ENCODE data around the gene TSPAN1. TPM values are rescaled to one million over a fixed set of nuclear protein-coding genes. Genes with fewer than 3 reads are reported as not detected.
A peak's percentile ranks its signal among the peaks of the same experiment; 100 is the strongest.

The TSPAN1 gene
- total RNA-seq, 4 donors from 2014 or later = 228 to 1,657 (median 1,038) TPM

DNA sequence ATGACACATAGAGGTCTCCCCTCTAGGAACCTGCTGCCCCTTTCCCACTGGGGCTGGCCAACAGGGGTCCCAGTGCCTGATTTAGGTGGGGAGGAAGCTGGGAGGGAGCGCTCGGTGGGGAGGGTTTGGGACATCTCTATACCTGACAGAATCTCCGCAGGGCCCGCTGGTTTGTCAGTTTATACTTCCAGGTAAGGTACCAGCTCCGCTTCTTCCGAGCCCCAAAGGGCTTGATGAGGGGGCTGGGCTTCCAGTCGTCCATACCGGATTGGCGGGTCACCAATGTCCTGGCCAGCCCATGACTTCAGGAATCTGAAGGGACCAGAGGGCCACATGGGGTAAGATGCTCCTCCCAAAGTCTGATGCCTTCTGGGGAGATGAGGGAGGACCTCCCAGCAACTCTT, 22.7 kb downstream of the TSPAN1 start:
- peak overlapping the region; percentile 45 to 92 (median 70) for H3K4me3 ChIP-seq
- intact Hi-C loops (cut with DNase I; ENCODE audit: low total_unique reads) (no loop called here), in situ Hi-C loops (cut with MboI; ENCODE audit: low pct_ligation_motif_present in 1 of 4, low pct_unique_long_range_greater_than_20kb in 1 of 4, low sequenced_read_pairs in 3 of 4) (no loop called here)
- H3K9me3 ChIP-seq = no peaks in the 10 kb centered on the region
- DNase-seq = no peak
- peak overlapping the region; percentile 82 to 89 (median 83) for H3K27ac ChIP-seq
- TF ChIP-seq POLR2AphosphoS5 (IDR thresholded peaks at IDR 0.05) (no peak), EP300 (IDR thresholded peaks at IDR 0.05; ENCODE audit: low read depth) (no peak)
- TF ChIP-seq, protein P1, sequence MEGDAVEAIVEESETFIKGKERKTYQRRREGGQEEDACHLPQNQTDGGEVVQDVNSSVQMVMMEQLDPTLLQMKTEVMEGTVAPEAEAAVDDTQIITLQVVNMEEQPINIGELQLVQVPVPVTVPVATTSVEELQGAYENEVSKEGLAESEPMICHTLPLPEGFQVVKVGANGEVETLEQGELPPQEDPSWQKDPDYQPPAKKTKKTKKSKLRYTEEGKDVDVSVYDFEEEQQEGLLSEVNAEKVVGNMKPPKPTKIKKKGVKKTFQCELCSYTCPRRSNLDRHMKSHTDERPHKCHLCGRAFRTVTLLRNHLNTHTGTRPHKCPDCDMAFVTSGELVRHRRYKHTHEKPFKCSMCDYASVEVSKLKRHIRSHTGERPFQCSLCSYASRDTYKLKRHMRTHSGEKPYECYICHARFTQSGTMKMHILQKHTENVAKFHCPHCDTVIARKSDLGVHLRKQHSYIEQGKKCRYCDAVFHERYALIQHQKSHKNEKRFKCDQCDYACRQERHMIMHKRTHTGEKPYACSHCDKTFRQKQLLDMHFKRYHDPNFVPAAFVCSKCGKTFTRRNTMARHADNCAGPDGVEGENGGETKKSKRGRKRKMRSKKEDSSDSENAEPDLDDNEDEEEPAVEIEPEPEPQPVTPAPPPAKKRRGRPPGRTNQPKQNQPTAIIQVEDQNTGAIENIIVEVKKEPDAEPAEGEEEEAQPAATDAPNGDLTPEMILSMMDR (IDR thresholded peaks at IDR 0.05) = no peak
- no peaks in the 10 kb centered on the region for H3K27me3 ChIP-seq
- H3K36me3 ChIP-seq = no peaks in the 10 kb centered on the region
- peaks cover 8 to 23% (median 16%) of the 10 kb centered on the region in 4 donors for H3K4me1 ChIP-seq
- 74% methylated on average over 7 of the region's 9 CpGs; no CpG with 5 or more reads in 1 of the 2 donors for WGBS, 2 donors (ENCODE audit: low coverage in 1 of 2)

DNA sequence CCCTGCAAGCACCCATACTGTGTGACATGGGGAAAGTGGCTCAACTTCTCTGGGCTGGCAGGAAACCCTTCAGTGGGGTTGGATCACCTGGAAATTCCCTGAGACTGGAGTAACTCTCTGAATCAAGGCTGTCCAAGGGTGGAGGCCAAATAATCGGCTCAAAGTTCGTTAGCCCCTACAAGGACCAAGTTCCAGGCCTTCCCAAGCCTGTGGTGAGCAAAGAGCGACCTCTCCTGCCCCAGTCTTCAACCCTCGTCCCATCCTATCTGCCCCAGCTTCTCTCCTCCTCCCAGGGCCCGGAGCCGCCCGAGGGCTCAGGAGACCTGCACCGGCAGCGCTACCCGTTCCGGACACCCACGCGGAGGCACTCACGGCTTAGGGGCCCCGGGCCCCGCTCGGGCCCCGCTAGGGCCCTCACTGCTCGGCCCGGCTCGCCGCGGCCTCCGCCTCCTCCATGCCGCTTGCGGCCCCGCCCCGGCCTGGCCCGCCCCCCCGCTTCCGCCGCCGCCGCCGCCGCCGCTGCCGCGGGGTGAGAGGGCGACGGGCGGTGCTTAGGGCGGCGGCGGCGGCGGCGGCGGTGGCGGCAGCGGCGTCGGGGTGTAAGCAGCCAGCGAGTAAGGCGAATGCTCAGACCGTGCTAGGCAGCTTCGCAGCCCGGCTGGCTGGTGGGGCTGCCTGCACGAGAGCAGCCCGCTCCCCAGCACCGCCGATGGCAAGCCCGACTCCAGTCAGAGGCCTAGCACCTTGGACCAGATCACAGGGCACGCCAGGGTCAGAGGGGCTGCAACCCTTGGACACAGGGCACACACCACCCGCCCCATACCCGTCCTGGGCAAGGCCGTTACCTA, 23.3 kb downstream of the TSPAN1 start, which contains the start of gene POMGNT1:
POMGNT1 (minus strand) TSS at position 471 of the 848 bp plus-strand sequence. CDS start 613 bp downstream, outside the sequence.
- peak within 1 kb of the TSS; percentile 45 to 92 (median 70) for H3K4me3 ChIP-seq
- no peaks in the 10 kb centered on the region for H3K36me3 ChIP-seq
- TF ChIP-seq POLR2AphosphoS5 (IDR thresholded peaks at IDR 0.05) (peak; percentile 33 to 71 (median 46)), POLR2A (IDR thresholded peaks at IDR 0.05) (peak; percentile 67)
- TF ChIP-seq, protein P1 (IDR thresholded peaks at IDR 0.05) = no peak
- H3K27me3 ChIP-seq = no peaks in the 10 kb centered on the region
- intact Hi-C loops (cut with DNase I; ENCODE audit: low total_unique reads) = no loop called here
- peaks cover 8 to 28% (median 16%) of the 10 kb centered on the region in 4 donors for H3K4me1 ChIP-seq
- peak within 1 kb of the TSS; percentile 82 to 89 (median 86) for H3K27ac ChIP-seq
- no peaks in the 10 kb centered on the region for H3K9me3 ChIP-seq
- WGBS, 2 donors (ENCODE audit: low coverage in 1 of 2) = 1% methylated on average over 16 of the region's 67 CpGs; no CpG with 5 or more reads in 1 of the 2 donors
- in situ Hi-C loops (cut with MboI; ENCODE audit: low pct_ligation_motif_present in 1 of 4, low pct_unique_long_range_greater_than_20kb in 1 of 4, low sequenced_read_pairs in 3 of 4) = no loop called here
- DNase-seq = peak; percentile 78

DNA sequence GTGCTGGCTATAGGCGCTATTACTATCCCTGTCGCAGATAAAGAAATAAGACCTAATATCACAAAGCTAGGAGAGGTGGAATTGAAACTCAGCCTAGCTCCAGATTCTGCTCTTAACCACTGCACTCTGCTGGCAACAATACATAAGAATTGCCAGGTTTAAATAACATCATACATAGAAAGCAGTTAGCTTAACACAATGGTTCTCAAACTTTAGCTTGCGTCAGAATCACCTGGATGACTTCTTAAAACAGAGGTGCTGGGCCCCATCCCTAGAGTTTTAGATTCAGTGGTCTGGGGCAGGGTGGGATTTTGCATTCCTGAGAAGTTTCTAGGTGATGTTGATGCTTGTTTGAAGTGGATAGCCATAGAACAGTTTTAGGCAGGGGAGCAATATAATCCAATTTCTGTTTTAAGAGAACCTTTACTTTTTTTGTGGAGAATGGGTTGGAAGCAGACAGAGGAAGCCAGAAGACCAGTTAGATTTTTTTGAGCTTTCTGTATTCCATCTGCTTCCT, 24.4 kb downstream of the TSPAN1 start:
- Histone ChIP-seq H3K36me3 (no peaks in the 10 kb centered on the region), H3K9me3 (no peaks in the 10 kb centered on the region), H3K4me3 (peak overlapping the region in 1 of 4 donors; percentile 80), H3K4me1 (peaks cover 8 to 32% (median 18%) of the 10 kb centered on the region in 4 donors), H3K27me3 (no peaks in the 10 kb centered on the region), H3K27ac (peak overlapping the region in 3 of 4 donors; percentile 82 to 89 (median 88))
- intact Hi-C loops (cut with DNase I; ENCODE audit: low total_unique reads) (no loop called here), in situ Hi-C loops (cut with MboI; ENCODE audit: low pct_ligation_motif_present in 1 of 4, low pct_unique_long_range_greater_than_20kb in 1 of 4, low sequenced_read_pairs in 3 of 4) (no loop called here)
- DNase-seq = no peak
- WGBS, 2 donors (ENCODE audit: low coverage in 1 of 2) = 88 to 96% methylated on average over 3 of the region's 3 CpGs
- no peak for TF ChIP-seq EP300 (IDR thresholded peaks at IDR 0.05; ENCODE audit: low read depth)
- TF ChIP-seq POLR2A (IDR thresholded peaks at IDR 0.05) = no peak
- TF ChIP-seq, protein P1 (IDR thresholded peaks at IDR 0.05) = no peak

DNA sequence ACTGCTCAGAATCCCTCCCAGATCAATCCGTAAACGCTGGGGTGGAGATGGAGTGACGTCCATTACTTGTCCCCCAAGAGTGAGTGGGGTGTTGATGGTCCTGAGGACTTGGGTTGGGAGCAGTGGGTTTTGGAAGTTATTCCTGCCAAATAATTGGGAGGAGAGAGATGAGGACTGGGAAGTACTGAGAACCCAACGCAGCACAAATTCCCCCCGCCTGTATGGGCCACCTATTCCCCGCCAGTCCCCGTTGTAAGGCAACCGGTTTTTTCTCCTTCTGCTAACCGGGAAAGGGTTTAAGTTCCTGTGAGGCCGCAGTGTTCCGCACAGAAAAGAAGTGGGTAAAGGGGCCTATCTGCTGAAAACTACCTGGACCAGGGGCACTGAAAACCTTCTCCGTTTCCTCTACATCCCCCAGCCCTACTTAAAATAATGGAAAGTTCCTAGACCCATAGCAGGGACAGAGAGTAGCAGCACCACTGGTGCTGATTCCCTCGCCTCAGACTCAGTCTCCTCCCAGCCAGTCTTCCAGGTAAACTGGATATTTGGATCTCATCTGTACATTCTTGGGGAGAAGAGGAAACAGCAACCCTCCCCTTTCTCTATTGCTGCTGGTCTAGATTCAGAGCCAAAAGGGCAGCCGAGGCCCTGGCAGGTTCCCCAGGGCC, 29.0 kb downstream of the TSPAN1 start:
- WGBS, 2 donors (ENCODE audit: low coverage in 1 of 2) = 54 to 55% methylated on average over 6 to 14 of the region's 14 CpGs
- intact Hi-C loops (cut with DNase I; ENCODE audit: low total_unique reads) = no loop called here
- no peak for DNase-seq
- H3K4me1 ChIP-seq = peaks cover 4 to 21% (median 14%) of the 10 kb centered on the region in 4 donors
- no peaks in the 10 kb centered on the region for H3K9me3 ChIP-seq
- no peak for TF ChIP-seq POLR2A (IDR thresholded peaks at IDR 0.05)
- no peak for TF ChIP-seq POLR2AphosphoS5 (IDR thresholded peaks at IDR 0.05)
- TF ChIP-seq EP300 (IDR thresholded peaks at IDR 0.05; ENCODE audit: low read depth) = no peak
- TF ChIP-seq, protein P1 (IDR thresholded peaks at IDR 0.05) = no peak
- H3K27ac ChIP-seq = peak overlapping the region; percentile 72 to 88 (median 79)
- in situ Hi-C loops (cut with MboI; ENCODE audit: low pct_ligation_motif_present in 1 of 4, low pct_unique_long_range_greater_than_20kb in 1 of 4, low sequenced_read_pairs in 3 of 4) = no loop called here
- peak overlapping the region; percentile 57 to 73 (median 63) for H3K4me3 ChIP-seq
- no peaks in the 10 kb centered on the region for H3K27me3 ChIP-seq
- no peaks in the 10 kb centered on the region for H3K36me3 ChIP-seq
